ENCODE data around the gene NAALADL1.

GRCh38 chr11:65103476-65103875 lies 45.1 kb upstream of the NAALADL1 start:
- TF ChIP-seq CTCF (IDR thresholded peaks at IDR 0.05) (no peak), EP300 (IDR thresholded peaks at IDR 0.05) (no peak)
